T-cell (primary cell): Measurements from ENCODE around the gene SMCO4. TPM values are rescaled to one million over a fixed set of nuclear protein-coding genes. Genes with fewer than 3 reads are reported as not detected.

Experiments
- ATAC-seq, 4 experiments: fragments of 200-7000 bp in 3 of 4; fragments of 150-1000 bp in 1 of 4; cut with Tn5 transposase; replicated peaks in 1 of 4; 1 replicate in 3 of 4; 2 replicates in 1 of 4; pipeline ENCODE4 v1.10.0; 2021; ENCODE audit warnings: moderate library complexity in 3 of 4, mild to moderate bottlenecking in 2 of 4, moderate number of reproducible peaks in 1 of 4
- CTCF ChIA-PET, 2 donors: fragments of 300-600 bp; sonication (Branson Sonifier 250); formaldehyde crosslinking; loops; one replicate each; lab custom pipeline; 2022; ENCODE audit warnings: antibody characterized with exemption in 2 of 2; lab: Charles Lee
- POLR2A ChIA-PET, 2 donors: fragments of 300-600 bp; sonication (Branson Sonifier 250); formaldehyde crosslinking; loops; one replicate each; lab custom pipeline; 2022; ENCODE audit warnings: antibody characterized with exemption in 2 of 2; lab: Charles Lee
- DNase-seq, 35 experiments: peaks; one replicate each; pipeline versions ENCODE4 v3.0.0 to v3.0.0-alpha.2; 2013 to 2023
- H3K27ac ChIP-seq: one replicate; pipeline ENCODE4 v1.5.1; 2013; ENCODE audit warnings: low read length
- H3K27me3 ChIP-seq, 2 experiments: replicated peaks in 1 of 2; 1 replicate in 1 of 2; 2 replicates in 1 of 2; pipeline versions ENCODE4 v1.6.1 to v1.7.0; 2013; ENCODE audit warnings: low read length in 1 of 2, mixed read lengths in 1 of 2; ENCODE audit not compliant: control insufficient read depth in 2 of 2, insufficient read depth in 2 of 2; ENCODE audit errors: extremely low read depth in 1 of 2
- H3K36me3 ChIP-seq, 2 donors: 1 replicate in 1 of 2; 2 replicates in 1 of 2; pipeline versions ENCODE4 v1.6.1 to v1.7.0; 2013; ENCODE audit warnings: low read length in 1 of 2; ENCODE audit not compliant: control insufficient read depth in 2 of 2, insufficient read depth in 1 of 2; ENCODE audit errors: extremely low read depth in 1 of 2
- H3K4me1 ChIP-seq, 2 experiments: 1 replicate in 1 of 2; 2 replicates in 1 of 2; pipeline versions ENCODE4 v1.6.1 to v1.7.0; 2013; ENCODE audit warnings: low read length in 2 of 2, mixed read lengths in 1 of 2; ENCODE audit not compliant: insufficient read depth in 2 of 2, control insufficient read depth in 1 of 2; ENCODE audit errors: extremely low read depth in 1 of 2
- H3K4me3 ChIP-seq, 2 donors: 1 replicate in 1 of 2; 2 replicates in 1 of 2; pipeline versions ENCODE4 v1.5.1 to v1.7.0; 2013; ENCODE audit warnings: mild to moderate bottlenecking in 2 of 2, low read length in 1 of 2, moderate library complexity in 1 of 2; ENCODE audit not compliant: control insufficient read depth in 1 of 2; ENCODE audit errors: extremely low read depth in 1 of 2
- H3K9me3 ChIP-seq: 2 replicates; pipeline ENCODE4 v1.7.0; 2013
- H3K27ac Mint-ChIP-seq, 2 donors: one replicate each; pipeline ENCODE4 v1.8.0; 2020 to 2021; ENCODE audit warnings: mild to moderate bottlenecking in 2 of 2, mixed read lengths in 2 of 2
- H3K27me3 Mint-ChIP-seq, 2 donors: one replicate each; pipeline ENCODE4 v1.8.0; 2021 to 2022; ENCODE audit warnings: mixed read lengths in 2 of 2
- H3K36me3 Mint-ChIP-seq: one replicate; pipeline ENCODE4 v1.8.0; 2021; ENCODE audit warnings: mixed read lengths
- H3K4me1 Mint-ChIP-seq, 3 donors: one replicate each; pipeline ENCODE4 v1.8.0; 2020 to 2022; ENCODE audit warnings: mixed read lengths in 3 of 3, mild to moderate bottlenecking in 1 of 3
- H3K4me3 Mint-ChIP-seq, 3 donors: one replicate each; pipeline ENCODE4 v1.8.0; 2020 to 2022; ENCODE audit warnings: mild to moderate bottlenecking in 3 of 3, mixed read lengths in 3 of 3, moderate library complexity in 3 of 3
- H3K9me3 Mint-ChIP-seq, 3 donors: one replicate each; pipeline ENCODE4 v1.8.0; 2020 to 2022; ENCODE audit warnings: mixed read lengths in 3 of 3
- WGBS: methylation state at CpG from one replicate; pipeline ENCODE4 v1.1.5; 2013; ENCODE audit warnings: missing lambda C conversion rate; ENCODE audit not compliant: insufficient coverage; 5-methylcytosine and 5-hydroxymethylcytosine counted together
- total RNA-seq, 35 experiments: library from RNA in 6 of 35; stranded (reverse) in 6 of 35; fragments of 120-200 nt in 1 of 35; gene quantifications; one replicate each; pipeline versions ENCODE4 v1.2.1 to v1.2.4 and lab custom pipeline; 2013 to 2026

Gene SMCO4
- total RNA-seq, 5 donors from 2014 or later (not counting 1 experiment from before 2014, with no cell fraction given), result 2.2 to 6.5 (median 4.7) TPM; not detected in 1

GRCh38 chr11:93510196-93510873, 32.9 kb downstream of the SMCO4 start:
- 100% methylated on average over 1 of the region's 3 CpGs for WGBS
- Histone ChIP-seq H3K4me3 (no peak overlapping the region), H3K27me3 (no peaks in the 10 kb centered on the region), H3K27ac (no peak overlapping the region), H3K36me3 (peaks cover 0 to 3% of the 10 kb centered on the region in 2 donors), H3K4me1 (no peaks in the 10 kb centered on the region), H3K9me3 (no peaks in the 10 kb centered on the region)
- Mint-ChIP-seq H3K4me3 (no peak overlapping the region), H3K4me1 (no peaks in the 10 kb centered on the region), H3K27me3 (no peaks in the 10 kb centered on the region), H3K36me3 (peaks cover 4% of the 10 kb centered on the region), H3K27ac (no peak overlapping the region), H3K9me3 (peaks cover 0 to 7% (median 0%) of the 10 kb centered on the region in 3 donors)
- no peak for DNase-seq
- CTCF ChIA-PET, result no interaction called here
- POLR2A ChIA-PET, result no interaction called here
- ATAC-seq, result no peak

GRCh38 chr11:93507517-93507916, 35.7 kb downstream of the SMCO4 start:
- Mint-ChIP-seq H3K27ac (no peak overlapping the region), H3K4me3 (no peak overlapping the region), H3K27me3 (no peaks in the 10 kb centered on the region), H3K9me3 (peaks cover 0 to 7% (median 0%) of the 10 kb centered on the region in 3 donors), H3K4me1 (no peaks in the 10 kb centered on the region), H3K36me3 (peaks cover 4% of the 10 kb centered on the region)
- no peak for DNase-seq
- Histone ChIP-seq H3K27ac (no peak overlapping the region), H3K4me3 (no peak overlapping the region), H3K27me3 (no peaks in the 10 kb centered on the region), H3K4me1 (no peaks in the 10 kb centered on the region), H3K9me3 (no peaks in the 10 kb centered on the region), H3K36me3 (peaks cover 0 to under 1% of the 10 kb centered on the region in 2 donors)
- ChIA-PET CTCF (no interaction called here), POLR2A (no interaction called here)
- no peak for ATAC-seq
- no CpG with 5 or more reads among the region's 1 CpG for WGBS

GRCh38 chr11:93505703-93506102, 37.5 kb downstream of the SMCO4 start:
- DNase-seq (no peak), ATAC-seq (no peak)
- Mint-ChIP-seq H3K27me3 (no peaks in the 10 kb centered on the region), H3K4me1 (no peaks in the 10 kb centered on the region), H3K36me3 (peaks cover 4% of the 10 kb centered on the region), H3K9me3 (peaks cover 0 to 7% (median 0%) of the 10 kb centered on the region in 3 donors), H3K27ac (no peak overlapping the region), H3K4me3 (no peak overlapping the region)
- no peaks in the 10 kb centered on the region for H3K36me3 ChIP-seq
- no peak overlapping the region for H3K27ac ChIP-seq
- ChIA-PET POLR2A (no interaction called here), CTCF (interaction anchor here in 1 of 2 donors (0.7 kb wide), 1 partner anchor 271 kb away, joined by 3 read pairs; no protein-coding TSS in a partner anchor)
- no peaks in the 10 kb centered on the region for H3K9me3 ChIP-seq
- no CpG with 5 or more reads among the region's 3 CpGs for WGBS
- no peaks in the 10 kb centered on the region for H3K4me1 ChIP-seq
- H3K27me3 ChIP-seq, result no peaks in the 10 kb centered on the region
- H3K4me3 ChIP-seq, result no peak overlapping the region

- H3K4me1 Mint-ChIP-seq, result no peaks in the 10 kb centered on the region
- no peaks in the 10 kb centered on the region for H3K36me3 ChIP-seq
- H3K9me3 ChIP-seq, result no peaks in the 10 kb centered on the region
- H3K9me3 Mint-ChIP-seq, result peaks cover 0 to 6% (median 0%) of the 10 kb centered on the region in 3 donors
- CTCF ChIA-PET, result no interaction called here
- POLR2A ChIA-PET, result no interaction called here
- no peaks in the 10 kb centered on the region for H3K27me3 ChIP-seq
- H3K36me3 Mint-ChIP-seq, result peaks cover 4% of the 10 kb centered on the region
- WGBS, result 83% methylated on average over 1 of the region's 3 CpGs
- H3K27me3 Mint-ChIP-seq, result no peaks in the 10 kb centered on the region
- no peaks in the 10 kb centered on the region for H3K4me1 ChIP-seq
- H3K4me3 Mint-ChIP-seq, result no peak overlapping the region
- no peak overlapping the region for H3K27ac ChIP-seq
- ATAC-seq, result no peak
- no peak for DNase-seq
- H3K4me3 ChIP-seq, result no peak overlapping the region
- no peak overlapping the region for H3K27ac Mint-ChIP-seq
Measured at GRCh38 chr11:93504110-93505095, 38.8 kb downstream of the SMCO4 start.

- DNase-seq, result no peak
- no peak overlapping the region for H3K27ac Mint-ChIP-seq
- WGBS, result 88% methylated on average over 1 of the region's 2 CpGs
- H3K4me3 Mint-ChIP-seq, result no peak overlapping the region
- H3K4me1 Mint-ChIP-seq, result no peaks in the 10 kb centered on the region
- CTCF ChIA-PET, result no interaction called here
- ATAC-seq, result no peak
- POLR2A ChIA-PET, result no interaction called here
- H3K36me3 Mint-ChIP-seq, result no peaks in the 10 kb centered on the region
- Histone ChIP-seq H3K4me3 (no peak overlapping the region), H3K4me1 (no peaks in the 10 kb centered on the region), H3K36me3 (peaks cover 0 to 2% of the 10 kb centered on the region in 2 donors), H3K27ac (no peak overlapping the region), H3K27me3 (no peaks in the 10 kb centered on the region), H3K9me3 (no peaks in the 10 kb centered on the region)
- no peaks in the 10 kb centered on the region for H3K27me3 Mint-ChIP-seq
- no peaks in the 10 kb centered on the region for H3K9me3 Mint-ChIP-seq
Measured at GRCh38 chr11:93501856-93502255, 41.3 kb downstream of the SMCO4 start.

GRCh38 chr11:93500759-93501158, 42.4 kb downstream of the SMCO4 start:
- H3K4me1 Mint-ChIP-seq, result no peaks in the 10 kb centered on the region
- H3K4me3 ChIP-seq, result no peak overlapping the region
- peaks cover 0 to 2% of the 10 kb centered on the region in 2 donors for H3K36me3 ChIP-seq
- WGBS, result 91% methylated on average over 4 of the region's 5 CpGs
- no peak overlapping the region for H3K27ac ChIP-seq
- POLR2A ChIA-PET, result no interaction called here
- no peaks in the 10 kb centered on the region for H3K36me3 Mint-ChIP-seq
- CTCF ChIA-PET, result no interaction called here
- no peaks in the 10 kb centered on the region for H3K4me1 ChIP-seq
- H3K27me3 ChIP-seq, result no peaks in the 10 kb centered on the region
- H3K27me3 Mint-ChIP-seq, result no peaks in the 10 kb centered on the region
- no peak overlapping the region for H3K27ac Mint-ChIP-seq
- H3K4me3 Mint-ChIP-seq, result no peak overlapping the region
- H3K9me3 ChIP-seq, result no peaks in the 10 kb centered on the region
- H3K9me3 Mint-ChIP-seq, result no peaks in the 10 kb centered on the region
- no peak for DNase-seq
- no peak for ATAC-seq
